OCI-LY7 (cell line): ENCODE results near the gene CYP46A1. TPM values are rescaled to one million over a fixed set of nuclear protein-coding genes. Genes with fewer than 3 reads are reported as not detected.

ENCODE experiments used
- BruUV-seq: library from RNA; stranded (reverse); fragments of 400-500 nt; replicated peaks from 2 replicates; lab custom pipeline; 2021; lab: Mats Ljungman, UMichigan
- CTCF ChIA-PET: fragments of 300-600 bp; sonication (Branson Sonifier 250); formaldehyde crosslinking; loops from one replicate; lab custom pipeline; 2022; ENCODE audit warnings: antibody characterized with exemption; ENCODE audit not compliant: unreplicated experiment; lab: Charles Lee
- POLR2A ChIA-PET: fragments of 300-600 bp; sonication (Branson Sonifier 250); formaldehyde crosslinking; loops from one replicate; lab custom pipeline; 2022; ENCODE audit warnings: antibody characterized with exemption; lab: Charles Lee
- DNase-seq: peaks from one replicate; pipeline ENCODE4 v3.0.0-alpha.2; 2015; ENCODE audit warnings: low spot score
- H2AFZ ChIP-seq: fragments of 200-600 bp; sonication (generic), shearing (Covaris generic); 2 replicates; pipeline ENCODE4 v1.6.1; 2014; ENCODE audit warnings: mild to moderate bottlenecking, antibody characterized with exemption, low read length, moderate library complexity
- H3K27ac ChIP-seq: fragments of 200-600 bp; sonication (generic); 2 replicates; pipeline ENCODE4 v1.5.1; 2014; ENCODE audit warnings: mixed run types, low read depth, mild to moderate bottlenecking, moderate library complexity, low read length, inconsistent platforms; ENCODE audit not compliant: poor library complexity, severe bottlenecking
- H3K36me3 ChIP-seq: fragments of 200-600 bp; sonication (generic); 2 replicates; pipeline ENCODE4 v1.6.1; 2014; ENCODE audit warnings: mild to moderate bottlenecking, antibody characterized with exemption, low read length, moderate library complexity, mixed read lengths; ENCODE audit not compliant: insufficient read depth
- H3K4me1 ChIP-seq: fragments of 200-600 bp; sonication (generic); 2 replicates; pipeline ENCODE4 v1.5.1; 2014; ENCODE audit warnings: mild to moderate bottlenecking, low read length; ENCODE audit not compliant: insufficient read depth, poor library complexity, severe bottlenecking
- H3K4me2 ChIP-seq: fragments of 200-600 bp; sonication (generic); 2 replicates; pipeline ENCODE4 v1.6.1; 2014; ENCODE audit warnings: mild to moderate bottlenecking, low read length
- H3K4me3 ChIP-seq: fragments of 200-600 bp; sonication (generic); 2 replicates; pipeline ENCODE4 v1.5.1; 2014; ENCODE audit warnings: mild to moderate bottlenecking, low read depth, low read length; ENCODE audit not compliant: poor library complexity, severe bottlenecking
- H3K79me2 ChIP-seq: fragments of 200-600 bp; sonication (generic); 2 replicates; pipeline ENCODE4 v1.6.1; 2016; ENCODE audit warnings: low read depth, mild to moderate bottlenecking, low read length, moderate library complexity, mixed read lengths; ENCODE audit not compliant: insufficient read depth
- H3K9me2 ChIP-seq: fragments of 200-600 bp; sonication (generic); 2 replicates; pipeline ENCODE4 v1.6.1; 2016; ENCODE audit warnings: mild to moderate bottlenecking, low read length, mixed read lengths; ENCODE audit not compliant: insufficient read depth
- H3K9me3 ChIP-seq: fragments of 200-600 bp; sonication (generic); 2 replicates; pipeline ENCODE4 v1.6.1; 2014; ENCODE audit warnings: mild to moderate bottlenecking, mixed run types, low read length, mixed read lengths
- H4K20me1 ChIP-seq: fragments of 200-600 bp; sonication (generic); 2 replicates; pipeline ENCODE4 v1.6.1; 2014; ENCODE audit warnings: mild to moderate bottlenecking, antibody characterized with exemption, low read length, moderate library complexity, mixed read lengths; ENCODE audit not compliant: insufficient read depth
- EZH2phosphoT487 ChIP-seq: fragments of 200-600 bp; sonication (generic); IDR thresholded peaks from 2 replicates; pipeline ENCODE4 v1.6.1; 2018; ENCODE audit warnings: low read depth, borderline replicate concordance, mild to moderate bottlenecking, mixed run types, antibody characterized with exemption, low read length, moderate library complexity, mixed read lengths
- intact Hi-C: fragments of 100-400 bp; cut with micrococcal nuclease; formaldehyde crosslinking; loops from one replicate; pipeline ENCODE4 v1.10.0; 2022; ENCODE audit not compliant: unreplicated experiment
- total RNA-seq, 2 experiments: library from RNA; depleted of rRNA in 1 of 2; stranded (reverse); fragments of >200 nt in 1 of 2; shearing (Covaris generic) in 1 of 2; gene quantifications; 2 replicates each; pipeline ENCODE4 v1.2.3, GENCODE V29; 2014 to 2022
- TF ChIP-seq, protein P1 (sequence below): fragments of 200-600 bp; sonication (generic); conservative IDR thresholded peaks from 2 replicates; pipeline ENCODE4 v1.5.1; 2014; ENCODE audit warnings: mild to moderate bottlenecking, antibody characterized with exemption, low read length, moderate library complexity, mixed read lengths

The CYP46A1 gene
- total RNA-seq, 2 experiments from 2014 or later, result 4.1 to 10.8 TPM

DNA sequence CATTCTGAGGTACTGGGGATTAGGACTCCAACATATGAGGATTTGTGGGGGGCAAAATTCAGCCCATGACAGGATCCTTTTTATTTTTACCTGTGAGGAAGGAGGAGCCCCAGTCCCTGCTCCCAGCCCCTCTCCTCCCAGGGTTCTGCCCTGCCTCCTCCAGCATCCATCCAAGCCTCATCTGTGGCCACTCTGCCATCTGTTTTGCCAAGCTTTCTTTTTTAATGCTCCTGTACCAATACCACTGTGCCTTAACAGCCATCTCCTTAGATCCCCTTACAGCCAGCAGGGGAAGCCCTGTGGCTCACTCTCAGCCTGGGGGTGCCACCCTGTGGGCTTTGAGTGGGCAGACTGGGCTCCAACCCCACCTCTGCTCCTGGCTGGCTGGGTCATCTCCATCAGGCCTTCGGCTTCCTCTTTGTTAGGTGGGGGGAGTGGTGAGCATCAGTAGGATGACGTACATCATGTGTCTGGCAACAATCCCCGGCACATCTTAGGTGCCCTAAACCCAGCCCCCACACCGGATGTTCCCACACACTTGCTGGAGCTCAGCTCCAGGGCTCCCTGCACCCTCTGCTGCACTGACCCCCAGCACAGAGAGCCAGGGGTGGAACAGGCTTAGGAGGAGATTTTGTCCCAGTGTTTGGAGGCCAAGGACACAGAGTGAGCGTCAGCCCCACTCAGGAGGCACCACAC lies 40.2 kb downstream of the CYP46A1 start:
- H4K20me1 ChIP-seq, result no peaks in the 10 kb centered on the region
- no peaks in the 10 kb centered on the region for H3K36me3 ChIP-seq
- H3K9me3 ChIP-seq, result no peaks in the 10 kb centered on the region
- BruUV-seq, result no TSS peak
- no peaks in the 10 kb centered on the region for H3K4me1 ChIP-seq
- no peak for DNase-seq
- intact Hi-C loops, result no loop called here
- ChIA-PET CTCF (interaction anchor here (0.6 kb wide), 1 partner anchor 44 kb away, joined by 4 read pairs; no protein-coding TSS in a partner anchor), POLR2A (interaction anchor here (0.5 to 0.7 kb wide), 2 partner anchors 217 to 854 kb away, joined by 3 read pairs; no protein-coding TSS in a partner anchor)
- no peak overlapping the region for H3K27ac ChIP-seq
- H3K4me2 ChIP-seq, result no peak overlapping the region
- no peaks in the 10 kb centered on the region for H3K9me2 ChIP-seq
- H3K79me2 ChIP-seq, result no peaks in the 10 kb centered on the region
- H3K4me3 ChIP-seq, result no peak overlapping the region
- no peak overlapping the region for H2AFZ ChIP-seq
- TF ChIP-seq, protein P1, sequence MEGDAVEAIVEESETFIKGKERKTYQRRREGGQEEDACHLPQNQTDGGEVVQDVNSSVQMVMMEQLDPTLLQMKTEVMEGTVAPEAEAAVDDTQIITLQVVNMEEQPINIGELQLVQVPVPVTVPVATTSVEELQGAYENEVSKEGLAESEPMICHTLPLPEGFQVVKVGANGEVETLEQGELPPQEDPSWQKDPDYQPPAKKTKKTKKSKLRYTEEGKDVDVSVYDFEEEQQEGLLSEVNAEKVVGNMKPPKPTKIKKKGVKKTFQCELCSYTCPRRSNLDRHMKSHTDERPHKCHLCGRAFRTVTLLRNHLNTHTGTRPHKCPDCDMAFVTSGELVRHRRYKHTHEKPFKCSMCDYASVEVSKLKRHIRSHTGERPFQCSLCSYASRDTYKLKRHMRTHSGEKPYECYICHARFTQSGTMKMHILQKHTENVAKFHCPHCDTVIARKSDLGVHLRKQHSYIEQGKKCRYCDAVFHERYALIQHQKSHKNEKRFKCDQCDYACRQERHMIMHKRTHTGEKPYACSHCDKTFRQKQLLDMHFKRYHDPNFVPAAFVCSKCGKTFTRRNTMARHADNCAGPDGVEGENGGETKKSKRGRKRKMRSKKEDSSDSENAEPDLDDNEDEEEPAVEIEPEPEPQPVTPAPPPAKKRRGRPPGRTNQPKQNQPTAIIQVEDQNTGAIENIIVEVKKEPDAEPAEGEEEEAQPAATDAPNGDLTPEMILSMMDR, result no peak

DNA sequence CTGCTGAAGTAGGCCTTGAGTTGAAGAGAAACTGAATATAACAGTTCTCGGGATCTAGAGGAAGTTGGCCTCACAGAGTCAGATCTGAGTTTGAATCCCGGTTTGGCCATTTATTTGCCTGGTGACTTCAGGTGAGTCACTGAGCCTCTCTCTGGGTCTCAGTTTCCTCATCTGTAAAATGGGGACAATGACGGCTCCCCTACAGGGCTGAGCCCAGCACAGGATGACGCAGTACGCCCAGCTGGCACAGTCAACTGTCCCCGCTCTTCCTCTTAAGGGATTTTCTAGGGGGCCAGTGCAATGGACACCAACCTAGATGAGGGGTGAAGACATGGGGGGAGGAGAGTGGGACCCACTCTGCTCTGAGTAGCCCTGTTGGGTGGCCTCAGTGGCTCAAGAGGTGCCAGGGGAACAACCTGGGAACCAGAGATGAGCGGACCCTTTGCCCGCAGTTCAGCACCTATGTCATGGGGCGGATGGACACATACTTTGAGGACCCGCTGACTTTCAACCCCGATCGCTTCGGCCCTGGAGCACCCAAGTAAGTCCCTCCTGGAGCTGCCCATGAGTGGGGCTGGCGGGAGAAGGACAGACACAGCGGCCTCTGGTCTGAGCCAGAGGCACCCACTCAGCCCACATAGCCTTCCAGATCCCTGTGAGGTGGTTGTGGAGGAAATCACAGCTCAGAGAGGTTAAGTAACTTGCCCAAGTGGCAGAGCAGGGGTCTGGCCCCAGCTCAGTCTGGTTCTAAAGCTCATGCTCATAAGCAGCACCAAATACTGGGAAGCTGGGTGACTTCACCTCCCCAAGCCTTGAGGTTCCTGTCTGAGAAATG lies 41.1 kb downstream of the CYP46A1 start:
- ChIA-PET POLR2A (no interaction called here), CTCF (no interaction called here)
- no TSS peak for BruUV-seq
- intact Hi-C loops, result no loop called here
- no peak overlapping the region for H3K4me2 ChIP-seq
- no peaks in the 10 kb centered on the region for H3K4me1 ChIP-seq
- no peaks in the 10 kb centered on the region for H3K36me3 ChIP-seq
- H4K20me1 ChIP-seq, result no peaks in the 10 kb centered on the region
- no peak overlapping the region for H3K27ac ChIP-seq
- no peak for DNase-seq
- H3K79me2 ChIP-seq, result no peaks in the 10 kb centered on the region
- no peak overlapping the region for H3K4me3 ChIP-seq
- H3K9me2 ChIP-seq, result no peaks in the 10 kb centered on the region
- no peaks in the 10 kb centered on the region for H3K9me3 ChIP-seq
- H2AFZ ChIP-seq, result no peak overlapping the region
- no peak for TF ChIP-seq EZH2phosphoT487
- TF ChIP-seq, protein P1, result no peak
